ENCODE results near the gene DNAJC11. TPM values are rescaled to one million over a fixed set of nuclear protein-coding genes. Genes with fewer than 3 reads are reported as not detected.

The DNAJC11 gene
- total RNA-seq, 1 experiment from 2014 or later = 102 TPM

DNA sequence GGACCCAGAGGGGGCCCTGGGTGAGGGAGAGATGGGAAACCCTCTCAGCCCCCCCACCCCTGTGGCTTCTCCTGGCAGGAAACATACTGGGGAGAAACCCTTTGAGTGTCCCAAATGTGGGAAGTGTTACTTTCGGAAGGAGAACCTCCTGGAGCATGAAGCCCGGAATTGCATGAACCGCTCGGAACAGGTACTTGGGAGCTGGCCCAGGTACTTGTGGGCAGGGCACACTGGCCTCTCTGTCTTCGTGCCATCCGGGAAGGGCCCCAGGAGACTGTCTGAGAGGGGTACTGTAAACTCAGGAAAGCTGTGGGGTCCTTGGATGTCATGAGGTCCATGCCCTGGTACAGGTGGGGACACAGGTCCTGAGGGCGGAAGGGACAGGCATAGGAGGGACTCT, 115.8 kb downstream of the DNAJC11 start (continued):
- TF ChIP-seq, protein P1, sequence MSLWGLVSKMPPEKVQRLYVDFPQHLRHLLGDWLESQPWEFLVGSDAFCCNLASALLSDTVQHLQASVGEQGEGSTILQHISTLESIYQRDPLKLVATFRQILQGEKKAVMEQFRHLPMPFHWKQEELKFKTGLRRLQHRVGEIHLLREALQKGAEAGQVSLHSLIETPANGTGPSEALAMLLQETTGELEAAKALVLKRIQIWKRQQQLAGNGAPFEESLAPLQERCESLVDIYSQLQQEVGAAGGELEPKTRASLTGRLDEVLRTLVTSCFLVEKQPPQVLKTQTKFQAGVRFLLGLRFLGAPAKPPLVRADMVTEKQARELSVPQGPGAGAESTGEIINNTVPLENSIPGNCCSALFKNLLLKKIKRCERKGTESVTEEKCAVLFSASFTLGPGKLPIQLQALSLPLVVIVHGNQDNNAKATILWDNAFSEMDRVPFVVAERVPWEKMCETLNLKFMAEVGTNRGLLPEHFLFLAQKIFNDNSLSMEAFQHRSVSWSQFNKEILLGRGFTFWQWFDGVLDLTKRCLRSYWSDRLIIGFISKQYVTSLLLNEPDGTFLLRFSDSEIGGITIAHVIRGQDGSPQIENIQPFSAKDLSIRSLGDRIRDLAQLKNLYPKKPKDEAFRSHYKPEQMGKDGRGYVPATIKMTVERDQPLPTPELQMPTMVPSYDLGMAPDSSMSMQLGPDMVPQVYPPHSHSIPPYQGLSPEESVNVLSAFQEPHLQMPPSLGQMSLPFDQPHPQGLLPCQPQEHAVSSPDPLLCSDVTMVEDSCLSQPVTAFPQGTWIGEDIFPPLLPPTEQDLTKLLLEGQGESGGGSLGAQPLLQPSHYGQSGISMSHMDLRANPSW (CRISPR knock-in tag; conservative IDR thresholded peaks at IDR 0.05; ENCODE audit: low read depth) = no peak
- TF ChIP-seq, protein P2, sequence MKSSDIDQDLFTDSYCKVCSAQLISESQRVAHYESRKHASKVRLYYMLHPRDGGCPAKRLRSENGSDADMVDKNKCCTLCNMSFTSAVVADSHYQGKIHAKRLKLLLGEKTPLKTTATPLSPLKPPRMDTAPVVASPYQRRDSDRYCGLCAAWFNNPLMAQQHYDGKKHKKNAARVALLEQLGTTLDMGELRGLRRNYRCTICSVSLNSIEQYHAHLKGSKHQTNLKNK (CRISPR knock-in tag; IDR thresholded peaks at IDR 0.05) = no peak
- no peak for TF ChIP-seq ZNF138 (CRISPR knock-in tag; conservative IDR thresholded peaks at IDR 0.05)
- TF ChIP-seq ZNF396 (CRISPR knock-in tag; IDR thresholded peaks at IDR 0.05; ENCODE audit: borderline replicate concordance) = no peak
- TF ChIP-seq ZNF317 (CRISPR knock-in tag; IDR thresholded peaks at IDR 0.05; ENCODE audit: borderline replicate concordance, low read depth) = no peak
- TF ChIP-seq, protein P3, sequence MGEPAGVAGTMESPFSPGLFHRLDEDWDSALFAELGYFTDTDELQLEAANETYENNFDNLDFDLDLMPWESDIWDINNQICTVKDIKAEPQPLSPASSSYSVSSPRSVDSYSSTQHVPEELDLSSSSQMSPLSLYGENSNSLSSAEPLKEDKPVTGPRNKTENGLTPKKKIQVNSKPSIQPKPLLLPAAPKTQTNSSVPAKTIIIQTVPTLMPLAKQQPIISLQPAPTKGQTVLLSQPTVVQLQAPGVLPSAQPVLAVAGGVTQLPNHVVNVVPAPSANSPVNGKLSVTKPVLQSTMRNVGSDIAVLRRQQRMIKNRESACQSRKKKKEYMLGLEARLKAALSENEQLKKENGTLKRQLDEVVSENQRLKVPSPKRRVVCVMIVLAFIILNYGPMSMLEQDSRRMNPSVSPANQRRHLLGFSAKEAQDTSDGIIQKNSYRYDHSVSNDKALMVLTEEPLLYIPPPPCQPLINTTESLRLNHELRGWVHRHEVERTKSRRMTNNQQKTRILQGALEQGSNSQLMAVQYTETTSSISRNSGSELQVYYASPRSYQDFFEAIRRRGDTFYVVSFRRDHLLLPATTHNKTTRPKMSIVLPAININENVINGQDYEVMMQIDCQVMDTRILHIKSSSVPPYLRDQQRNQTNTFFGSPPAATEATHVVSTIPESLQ (CRISPR knock-in tag; IDR thresholded peaks at IDR 0.05) = no peak
- TF ChIP-seq, protein P4, sequence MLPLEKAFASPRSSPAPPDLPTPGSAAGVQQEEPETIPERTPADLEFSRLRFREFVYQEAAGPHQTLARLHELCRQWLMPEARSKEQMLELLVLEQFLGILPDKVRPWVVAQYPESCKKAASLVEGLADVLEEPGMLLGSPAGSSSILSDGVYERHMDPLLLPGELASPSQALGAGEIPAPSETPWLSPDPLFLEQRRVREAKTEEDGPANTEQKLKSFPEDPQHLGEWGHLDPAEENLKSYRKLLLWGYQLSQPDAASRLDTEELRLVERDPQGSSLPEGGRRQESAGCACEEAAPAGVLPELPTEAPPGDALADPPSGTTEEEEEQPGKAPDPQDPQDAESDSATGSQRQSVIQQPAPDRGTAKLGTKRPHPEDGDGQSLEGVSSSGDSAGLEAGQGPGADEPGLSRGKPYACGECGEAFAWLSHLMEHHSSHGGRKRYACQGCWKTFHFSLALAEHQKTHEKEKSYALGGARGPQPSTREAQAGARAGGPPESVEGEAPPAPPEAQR (CRISPR knock-in tag; IDR thresholded peaks at IDR 0.05) = no peak
- TF ChIP-seq ZNF671 (CRISPR knock-in tag; IDR thresholded peaks at IDR 0.05) = no peak
- no peak for TF ChIP-seq TCF7 (CRISPR knock-in tag; IDR thresholded peaks at IDR 0.05; ENCODE audit: low read depth)
- no peak for TF ChIP-seq OVOL2 (CRISPR knock-in tag; IDR thresholded peaks at IDR 0.05; ENCODE audit: borderline replicate concordance)
- TF ChIP-seq CREB1 (CRISPR knock-in tag; IDR thresholded peaks at IDR 0.05) = no peak
- TF ChIP-seq TEAD1 (CRISPR knock-in tag; IDR thresholded peaks at IDR 0.05) = no peak
- no peak for TF ChIP-seq NFE2L1 (CRISPR knock-in tag; IDR thresholded peaks at IDR 0.05)
- TF ChIP-seq, protein P5, sequence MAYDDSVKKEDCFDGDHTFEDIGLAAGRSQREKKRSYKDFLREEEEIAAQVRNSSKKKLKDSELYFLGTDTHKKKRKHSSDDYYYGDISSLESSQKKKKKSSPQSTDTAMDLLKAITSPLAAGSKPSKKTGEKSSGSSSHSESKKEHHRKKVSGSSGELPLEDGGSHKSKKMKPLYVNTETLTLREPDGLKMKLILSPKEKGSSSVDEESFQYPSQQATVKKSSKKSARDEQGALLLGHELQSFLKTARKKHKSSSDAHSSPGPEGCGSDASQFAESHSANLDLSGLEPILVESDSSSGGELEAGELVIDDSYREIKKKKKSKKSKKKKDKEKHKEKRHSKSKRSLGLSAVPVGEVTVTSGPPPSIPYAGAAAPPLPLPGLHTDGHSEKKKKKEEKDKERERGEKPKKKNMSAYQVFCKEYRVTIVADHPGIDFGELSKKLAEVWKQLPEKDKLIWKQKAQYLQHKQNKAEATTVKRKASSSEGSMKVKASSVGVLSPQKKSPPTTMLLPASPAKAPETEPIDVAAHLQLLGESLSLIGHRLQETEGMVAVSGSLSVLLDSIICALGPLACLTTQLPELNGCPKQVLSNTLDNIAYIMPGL (CRISPR knock-in tag; IDR thresholded peaks at IDR 0.05) = no peak
- TF ChIP-seq NFATC4 (CRISPR knock-in tag; IDR thresholded peaks at IDR 0.05) = no peak

DNA sequence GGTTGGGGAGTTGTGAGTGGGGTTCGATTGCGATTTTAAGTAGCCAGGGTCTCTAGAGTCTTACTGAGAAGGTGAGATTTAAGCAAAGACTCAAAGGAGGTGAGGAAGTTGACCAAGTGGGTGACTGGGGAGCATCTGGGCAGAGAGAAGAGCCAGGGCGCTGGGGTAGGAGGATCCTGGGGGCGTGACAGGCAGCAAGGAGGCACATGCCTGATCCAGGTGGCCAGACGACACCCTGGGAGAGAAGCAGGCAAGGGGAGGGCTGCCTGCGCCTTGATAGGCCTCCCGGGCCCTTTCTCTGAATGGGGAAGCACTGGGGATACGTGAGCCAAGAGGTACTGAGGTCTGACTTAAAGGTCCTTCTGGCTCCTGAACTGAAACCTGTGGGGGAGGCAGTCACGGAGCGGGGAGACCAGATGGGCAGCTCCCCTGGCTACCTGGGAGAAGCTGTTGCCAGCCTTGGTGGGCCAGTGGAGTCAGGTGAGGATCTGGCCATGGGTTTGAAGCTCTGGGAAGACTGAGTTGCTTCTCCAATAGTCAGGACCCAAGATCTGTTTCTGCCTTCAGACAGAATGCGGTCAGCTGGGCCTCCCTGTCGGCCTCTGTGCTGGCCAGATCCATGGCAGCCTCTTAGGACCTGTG, 116.4 kb downstream of the DNAJC11 start:
- DNase-seq (ENCODE audit: low spot score) (no peak), ATAC-seq (no peak)
- H3K27me3 Mint-ChIP-seq (ENCODE audit: low read depth) = no peaks in the 10 kb centered on the region
- ChIA-PET POLR2A (interaction anchor here (0.6 kb wide), 1 partner anchor 112 kb away, joined by 3 read pairs; no protein-coding TSS in a partner anchor), CTCF (interaction anchor here (0.8 to 1.3 kb wide), 3 partner anchors 31 to 61 kb away, joined by 3 to 4 read pairs (median 3); partner anchors contain the start of gene NOL9)
- H3K4me1 Mint-ChIP-seq = peaks cover 8% of the 10 kb centered on the region
- peak overlapping the region; percentile 75; the same call in 1 of the 2 replicates for H3K27ac Mint-ChIP-seq
- peaks cover 9% of the 10 kb centered on the region; the same call in 1 of the 2 replicates for H3K36me3 Mint-ChIP-seq
- no peaks in the 10 kb centered on the region for H3K9me3 Mint-ChIP-seq
- H3K4me3 Mint-ChIP-seq = no peak overlapping the region
- TF ChIP-seq, protein P6, sequence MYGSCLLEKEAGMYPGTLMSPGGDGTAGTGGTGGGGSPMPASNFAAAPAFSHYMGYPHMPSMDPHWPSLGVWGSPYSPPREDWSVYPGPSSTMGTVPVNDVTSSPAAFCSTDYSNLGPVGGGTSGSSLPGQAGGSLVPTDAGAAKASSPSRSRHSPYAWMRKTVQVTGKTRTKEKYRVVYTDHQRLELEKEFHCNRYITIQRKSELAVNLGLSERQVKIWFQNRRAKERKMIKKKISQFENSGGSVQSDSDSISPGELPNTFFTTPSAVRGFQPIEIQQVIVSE (CRISPR knock-in tag; IDR thresholded peaks at IDR 0.05; ENCODE audit: borderline replicate concordance) = no peak
- TF ChIP-seq, protein P7, sequence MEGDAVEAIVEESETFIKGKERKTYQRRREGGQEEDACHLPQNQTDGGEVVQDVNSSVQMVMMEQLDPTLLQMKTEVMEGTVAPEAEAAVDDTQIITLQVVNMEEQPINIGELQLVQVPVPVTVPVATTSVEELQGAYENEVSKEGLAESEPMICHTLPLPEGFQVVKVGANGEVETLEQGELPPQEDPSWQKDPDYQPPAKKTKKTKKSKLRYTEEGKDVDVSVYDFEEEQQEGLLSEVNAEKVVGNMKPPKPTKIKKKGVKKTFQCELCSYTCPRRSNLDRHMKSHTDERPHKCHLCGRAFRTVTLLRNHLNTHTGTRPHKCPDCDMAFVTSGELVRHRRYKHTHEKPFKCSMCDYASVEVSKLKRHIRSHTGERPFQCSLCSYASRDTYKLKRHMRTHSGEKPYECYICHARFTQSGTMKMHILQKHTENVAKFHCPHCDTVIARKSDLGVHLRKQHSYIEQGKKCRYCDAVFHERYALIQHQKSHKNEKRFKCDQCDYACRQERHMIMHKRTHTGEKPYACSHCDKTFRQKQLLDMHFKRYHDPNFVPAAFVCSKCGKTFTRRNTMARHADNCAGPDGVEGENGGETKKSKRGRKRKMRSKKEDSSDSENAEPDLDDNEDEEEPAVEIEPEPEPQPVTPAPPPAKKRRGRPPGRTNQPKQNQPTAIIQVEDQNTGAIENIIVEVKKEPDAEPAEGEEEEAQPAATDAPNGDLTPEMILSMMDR (IDR thresholded peaks at IDR 0.05) = no peak
- TF ChIP-seq SOX15 (CRISPR knock-in tag; IDR thresholded peaks at IDR 0.05) = no peak
- TF ChIP-seq, protein P8, sequence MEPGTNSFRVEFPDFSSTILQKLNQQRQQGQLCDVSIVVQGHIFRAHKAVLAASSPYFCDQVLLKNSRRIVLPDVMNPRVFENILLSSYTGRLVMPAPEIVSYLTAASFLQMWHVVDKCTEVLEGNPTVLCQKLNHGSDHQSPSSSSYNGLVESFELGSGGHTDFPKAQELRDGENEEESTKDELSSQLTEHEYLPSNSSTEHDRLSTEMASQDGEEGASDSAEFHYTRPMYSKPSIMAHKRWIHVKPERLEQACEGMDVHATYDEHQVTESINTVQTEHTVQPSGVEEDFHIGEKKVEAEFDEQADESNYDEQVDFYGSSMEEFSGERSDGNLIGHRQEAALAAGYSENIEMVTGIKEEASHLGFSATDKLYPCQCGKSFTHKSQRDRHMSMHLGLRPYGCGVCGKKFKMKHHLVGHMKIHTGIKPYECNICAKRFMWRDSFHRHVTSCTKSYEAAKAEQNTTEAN (CRISPR knock-in tag; IDR thresholded peaks at IDR 0.05) = no peak
- TF ChIP-seq TEAD1 (CRISPR knock-in tag; IDR thresholded peaks at IDR 0.05) = no peak
- TF ChIP-seq NR2C2 (CRISPR knock-in tag; IDR thresholded peaks at IDR 0.05) = no peak
- TF ChIP-seq ELF4 (CRISPR knock-in tag; IDR thresholded peaks at IDR 0.05; ENCODE audit: low read depth) = no peak
- no peak for TF ChIP-seq CREB1 (CRISPR knock-in tag; IDR thresholded peaks at IDR 0.05)
- TF ChIP-seq FOXJ3 (CRISPR knock-in tag; IDR thresholded peaks at IDR 0.05; ENCODE audit: borderline replicate concordance) = no peak
- no peak for TF ChIP-seq TP53 (CRISPR knock-in tag; IDR thresholded peaks at IDR 0.05)

Data from WTC11 (cell line).